ENCODE data around the gene FAM209B. TPM values are rescaled to one million over a fixed set of nuclear protein-coding genes. Genes with fewer than 3 reads are reported as not detected.
"Not testable (repeated sequence)": the region's sequence is repeated elsewhere in the genome, so short reads cannot be mapped to it uniquely, and the experiment has no call there.

Gene FAM209B, protein sequence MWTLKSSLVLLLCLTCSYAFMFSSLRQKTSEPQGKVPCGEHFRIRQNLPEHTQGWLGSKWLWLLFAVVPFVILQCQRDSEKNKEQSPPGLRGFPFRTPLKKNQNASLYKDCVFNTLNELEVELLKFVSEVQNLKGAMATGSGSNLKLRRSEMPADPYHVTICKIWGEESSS
- total RNA-seq (ENCODE audit: low replicate concordance), result 0.63 TPM in 1 of 2 replicates, not detected in the other
- long read RNA-seq, result 0 reads

DNA sequence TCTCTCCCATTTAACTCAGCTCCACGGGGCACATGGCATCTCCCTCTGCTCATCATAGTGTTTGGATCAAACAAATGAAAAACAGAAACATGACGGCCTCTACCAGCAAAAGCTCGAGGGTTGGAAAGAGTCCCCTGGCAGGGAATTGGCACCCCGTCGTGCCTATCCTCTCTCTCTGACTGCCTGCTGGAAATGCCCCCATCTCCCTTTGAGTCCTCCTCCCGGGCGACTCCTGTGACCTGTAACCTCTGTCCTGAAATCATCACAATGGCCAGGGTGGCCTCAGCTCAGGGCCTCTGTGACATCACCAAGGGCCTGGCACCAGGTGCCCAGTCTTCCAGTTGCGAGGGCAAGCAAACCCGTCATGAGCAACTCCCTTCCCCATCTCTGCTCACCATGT lies at the start of gene FAM209B:
Gene FAM209B (plus strand): TSS at position 301 of the 400 bp plus-strand sequence. CDS start 96 bp downstream, at position 397.
- H3K27ac Mint-ChIP-seq; H3K4me1 Mint-ChIP-seq (ENCODE audit: unreplicated experiment); H3K9me3 Mint-ChIP-seq; DNase-seq (ENCODE audit: extremely low spot score, unreplicated experiment); H3K4me3 Mint-ChIP-seq; H3K27me3 Mint-ChIP-seq; H3K36me3 Mint-ChIP-seq: not testable (repeated sequence)

DNA sequence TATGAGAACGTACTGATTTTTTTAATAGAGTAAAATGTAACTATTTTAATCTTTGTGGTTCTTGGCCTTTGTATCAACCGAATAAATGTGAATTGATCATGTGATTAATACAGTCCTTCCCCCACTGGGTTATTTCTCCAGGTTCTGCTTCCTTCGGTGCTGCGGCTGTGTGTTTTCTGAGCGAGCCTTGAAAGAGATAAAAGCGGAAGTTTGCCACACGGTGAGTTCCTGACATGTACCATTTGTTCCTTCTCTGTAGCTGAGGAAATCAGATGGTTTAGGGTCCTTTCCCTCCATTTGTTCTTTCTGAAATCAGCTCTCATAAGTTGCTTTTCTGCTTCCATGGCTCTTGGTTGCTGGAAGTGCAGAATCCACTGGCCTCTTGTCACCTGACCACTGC lies 49.1 kb upstream of the FAM209B start:
- H3K36me3 Mint-ChIP-seq, result peaks cover 20% of the 10 kb centered on the region
- no peaks in the 10 kb centered on the region for H3K4me1 Mint-ChIP-seq (ENCODE audit: unreplicated experiment)
- no peak for DNase-seq (ENCODE audit: extremely low spot score, unreplicated experiment)
- H3K9me3 Mint-ChIP-seq, result no peaks in the 10 kb centered on the region
- no peak overlapping the region for H3K4me3 Mint-ChIP-seq
- H3K27ac Mint-ChIP-seq, result no peak overlapping the region
- TF ChIP-seq, protein P1, sequence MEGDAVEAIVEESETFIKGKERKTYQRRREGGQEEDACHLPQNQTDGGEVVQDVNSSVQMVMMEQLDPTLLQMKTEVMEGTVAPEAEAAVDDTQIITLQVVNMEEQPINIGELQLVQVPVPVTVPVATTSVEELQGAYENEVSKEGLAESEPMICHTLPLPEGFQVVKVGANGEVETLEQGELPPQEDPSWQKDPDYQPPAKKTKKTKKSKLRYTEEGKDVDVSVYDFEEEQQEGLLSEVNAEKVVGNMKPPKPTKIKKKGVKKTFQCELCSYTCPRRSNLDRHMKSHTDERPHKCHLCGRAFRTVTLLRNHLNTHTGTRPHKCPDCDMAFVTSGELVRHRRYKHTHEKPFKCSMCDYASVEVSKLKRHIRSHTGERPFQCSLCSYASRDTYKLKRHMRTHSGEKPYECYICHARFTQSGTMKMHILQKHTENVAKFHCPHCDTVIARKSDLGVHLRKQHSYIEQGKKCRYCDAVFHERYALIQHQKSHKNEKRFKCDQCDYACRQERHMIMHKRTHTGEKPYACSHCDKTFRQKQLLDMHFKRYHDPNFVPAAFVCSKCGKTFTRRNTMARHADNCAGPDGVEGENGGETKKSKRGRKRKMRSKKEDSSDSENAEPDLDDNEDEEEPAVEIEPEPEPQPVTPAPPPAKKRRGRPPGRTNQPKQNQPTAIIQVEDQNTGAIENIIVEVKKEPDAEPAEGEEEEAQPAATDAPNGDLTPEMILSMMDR (conservative IDR thresholded peaks at IDR 0.05), result no peak
- no peaks in the 10 kb centered on the region for H3K27me3 Mint-ChIP-seq

DNA sequence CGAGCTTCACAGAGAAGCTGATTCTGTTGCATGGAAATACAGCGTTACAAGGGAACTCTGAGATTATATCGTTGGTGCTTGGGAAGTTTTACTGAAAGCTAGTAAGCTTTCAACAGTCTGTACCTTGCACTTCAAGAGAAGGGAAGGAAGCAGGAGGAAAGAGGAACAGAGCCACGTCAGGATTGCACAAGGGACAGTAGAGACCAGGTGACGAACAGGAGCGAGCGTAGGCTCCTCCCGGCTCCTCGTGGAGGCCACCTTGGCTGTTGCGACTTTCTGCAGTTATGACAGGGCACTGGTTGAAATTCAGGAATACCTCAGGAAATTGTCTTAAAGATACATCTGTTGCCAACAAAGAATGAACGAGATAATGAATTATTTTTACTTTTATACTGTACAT lies 45.8 kb upstream of the FAM209B start:
- peaks cover 26% of the 10 kb centered on the region for H3K36me3 Mint-ChIP-seq
- H3K9me3 Mint-ChIP-seq, result no peaks in the 10 kb centered on the region
- H3K27me3 Mint-ChIP-seq, result no peaks in the 10 kb centered on the region
- H3K4me3 Mint-ChIP-seq, result no peak overlapping the region
- TF ChIP-seq, protein P1 (conservative IDR thresholded peaks at IDR 0.05), result no peak
- no peak for DNase-seq (ENCODE audit: extremely low spot score, unreplicated experiment)
- H3K4me1 Mint-ChIP-seq (ENCODE audit: unreplicated experiment), result peaks cover 10% of the 10 kb centered on the region
- H3K27ac Mint-ChIP-seq, result no peak overlapping the region

DNA sequence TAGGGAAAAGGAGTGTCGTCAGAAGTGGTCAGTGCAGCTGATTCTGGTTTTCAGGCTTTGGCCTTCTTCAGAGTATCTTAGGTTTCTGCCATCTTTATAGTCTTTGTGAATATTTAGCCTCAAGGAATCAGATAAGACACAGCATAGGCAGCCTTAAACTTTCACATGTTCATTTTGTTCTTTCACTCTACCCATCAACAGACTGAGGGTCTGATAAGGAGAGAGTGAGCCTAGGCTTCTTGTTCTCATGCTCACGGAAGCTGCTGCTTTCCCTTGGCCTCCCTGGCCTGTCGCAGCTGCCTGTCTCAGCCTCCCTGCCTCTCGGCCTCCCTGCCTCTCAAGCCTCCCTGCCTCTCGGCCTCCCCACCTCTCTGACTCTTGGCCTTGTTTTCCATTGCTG lies 44.5 kb upstream of the FAM209B start:
- Mint-ChIP-seq H3K9me3 (no peaks in the 10 kb centered on the region), H3K36me3 (peaks cover 29% of the 10 kb centered on the region), H3K4me3 (no peak overlapping the region), H3K27me3 (no peaks in the 10 kb centered on the region), H3K4me1 (ENCODE audit: unreplicated experiment) (peaks cover 10% of the 10 kb centered on the region), H3K27ac (no peak overlapping the region)
- no peak for DNase-seq (ENCODE audit: extremely low spot score, unreplicated experiment)
- TF ChIP-seq, protein P1 (conservative IDR thresholded peaks at IDR 0.05), result no peak

DNA sequence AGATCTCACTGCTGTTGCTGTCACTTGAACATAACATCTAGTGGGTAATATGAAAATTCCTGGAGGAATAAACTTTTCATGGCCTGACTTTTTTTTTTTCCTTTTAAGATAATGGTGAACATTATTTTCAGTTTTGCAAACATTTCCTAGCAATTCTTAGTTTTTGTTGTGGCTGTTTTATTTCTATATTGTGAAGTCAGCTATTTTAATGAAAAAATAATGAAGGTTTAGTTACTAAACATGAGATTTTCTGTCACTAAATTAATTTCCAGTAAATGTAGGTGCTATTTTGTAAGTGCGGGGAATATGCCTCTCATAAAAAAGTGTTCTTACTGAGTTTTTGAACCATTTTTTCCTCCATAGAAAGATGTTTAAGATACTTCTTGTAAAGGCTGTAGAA lies 31.9 kb upstream of the FAM209B start:
- Mint-ChIP-seq H3K4me3 (no peak overlapping the region), H3K27ac (no peak overlapping the region), H3K9me3 (peaks cover 6% of the 10 kb centered on the region), H3K4me1 (ENCODE audit: unreplicated experiment) (peaks cover 7% of the 10 kb centered on the region), H3K36me3 (peaks cover 16% of the 10 kb centered on the region), H3K27me3 (no peaks in the 10 kb centered on the region)
- TF ChIP-seq, protein P1 (conservative IDR thresholded peaks at IDR 0.05), result no peak
- no peak for DNase-seq (ENCODE audit: extremely low spot score, unreplicated experiment)

DNA sequence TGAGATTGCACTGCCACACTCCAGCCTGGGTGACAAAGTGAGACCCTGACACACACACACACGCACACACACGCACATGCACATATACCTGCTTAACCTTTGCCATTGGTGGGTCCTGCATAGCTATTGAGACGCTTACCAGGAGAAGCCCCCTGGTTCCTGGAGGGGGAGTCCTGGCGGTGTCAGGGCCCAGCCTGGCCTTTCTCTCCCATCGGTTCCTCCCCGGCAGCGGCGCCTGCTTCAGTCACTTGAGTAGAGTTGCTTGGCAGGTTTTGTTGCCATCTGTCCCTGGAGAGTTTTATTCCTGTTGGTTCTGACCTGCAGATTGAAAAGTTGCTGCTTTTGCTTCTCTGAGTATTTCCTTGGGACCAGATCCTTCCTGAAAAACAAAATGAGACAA lies 29.1 kb upstream of the FAM209B start:
- Mint-ChIP-seq H3K27ac (peak overlapping the region; percentile 66), H3K27me3 (no peaks in the 10 kb centered on the region), H3K4me3 (no peak overlapping the region), H3K9me3 (no peaks in the 10 kb centered on the region), H3K4me1 (ENCODE audit: unreplicated experiment) (peaks cover 8% of the 10 kb centered on the region), H3K36me3 (no peaks in the 10 kb centered on the region)
- no peak for DNase-seq (ENCODE audit: extremely low spot score, unreplicated experiment)
- TF ChIP-seq, protein P1 (conservative IDR thresholded peaks at IDR 0.05), result no peak

Data from type B pancreatic cell (in vitro differentiated cells).